Erythroblast (primary cell): ENCODE data around the gene YOD1.

Experiments used
- GATA1 ChIP-seq: IDR thresholded peaks from 2 replicates; pipeline ENCODE4 v1.6.1; 2011; ENCODE audit warnings: low read depth, mild to moderate bottlenecking, control low read depth, low read length, moderate library complexity
- POLR2A ChIP-seq: IDR thresholded peaks from 2 replicates; pipeline ENCODE4 v1.6.1; 2011; ENCODE audit warnings: mild to moderate bottlenecking, low read length

DNA sequence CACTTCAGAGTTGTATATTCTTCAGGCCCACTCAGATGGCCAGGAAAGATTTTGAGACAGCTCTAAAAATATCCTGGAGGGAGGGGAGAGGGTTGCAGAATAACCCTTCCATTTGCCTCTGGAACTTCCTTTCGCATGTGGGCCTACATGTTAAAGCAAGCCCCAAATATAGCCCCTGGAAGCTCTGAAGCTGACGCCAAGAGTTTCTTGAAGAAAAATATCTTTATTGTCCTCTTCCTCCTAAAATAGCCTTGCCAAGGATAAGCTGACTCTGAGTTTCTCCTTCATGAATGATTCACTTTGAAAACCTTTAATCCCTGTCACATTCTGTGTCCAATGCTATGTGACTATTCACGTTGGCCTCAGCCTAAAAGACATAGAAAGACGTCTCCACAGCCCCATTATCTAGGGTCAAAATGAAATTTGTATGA, 24.9 kb downstream of the YOD1 start:
- TF ChIP-seq POLR2A (no peak), GATA1 (no peak)
